ENCODE results near the gene SLCO6A1. TPM values are rescaled to one million over a fixed set of nuclear protein-coding genes. Genes with fewer than 3 reads are reported as not detected.
"Not testable (repeated sequence)": the region's sequence is repeated elsewhere in the genome, so short reads cannot be mapped to it uniquely, and the experiment has no call there.

SLCO6A1 gene, protein sequence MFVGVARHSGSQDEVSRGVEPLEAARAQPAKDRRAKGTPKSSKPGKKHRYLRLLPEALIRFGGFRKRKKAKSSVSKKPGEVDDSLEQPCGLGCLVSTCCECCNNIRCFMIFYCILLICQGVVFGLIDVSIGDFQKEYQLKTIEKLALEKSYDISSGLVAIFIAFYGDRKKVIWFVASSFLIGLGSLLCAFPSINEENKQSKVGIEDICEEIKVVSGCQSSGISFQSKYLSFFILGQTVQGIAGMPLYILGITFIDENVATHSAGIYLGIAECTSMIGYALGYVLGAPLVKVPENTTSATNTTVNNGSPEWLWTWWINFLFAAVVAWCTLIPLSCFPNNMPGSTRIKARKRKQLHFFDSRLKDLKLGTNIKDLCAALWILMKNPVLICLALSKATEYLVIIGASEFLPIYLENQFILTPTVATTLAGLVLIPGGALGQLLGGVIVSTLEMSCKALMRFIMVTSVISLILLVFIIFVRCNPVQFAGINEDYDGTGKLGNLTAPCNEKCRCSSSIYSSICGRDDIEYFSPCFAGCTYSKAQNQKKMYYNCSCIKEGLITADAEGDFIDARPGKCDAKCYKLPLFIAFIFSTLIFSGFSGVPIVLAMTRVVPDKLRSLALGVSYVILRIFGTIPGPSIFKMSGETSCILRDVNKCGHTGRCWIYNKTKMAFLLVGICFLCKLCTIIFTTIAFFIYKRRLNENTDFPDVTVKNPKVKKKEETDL
- total RNA-seq = not detected

DNA sequence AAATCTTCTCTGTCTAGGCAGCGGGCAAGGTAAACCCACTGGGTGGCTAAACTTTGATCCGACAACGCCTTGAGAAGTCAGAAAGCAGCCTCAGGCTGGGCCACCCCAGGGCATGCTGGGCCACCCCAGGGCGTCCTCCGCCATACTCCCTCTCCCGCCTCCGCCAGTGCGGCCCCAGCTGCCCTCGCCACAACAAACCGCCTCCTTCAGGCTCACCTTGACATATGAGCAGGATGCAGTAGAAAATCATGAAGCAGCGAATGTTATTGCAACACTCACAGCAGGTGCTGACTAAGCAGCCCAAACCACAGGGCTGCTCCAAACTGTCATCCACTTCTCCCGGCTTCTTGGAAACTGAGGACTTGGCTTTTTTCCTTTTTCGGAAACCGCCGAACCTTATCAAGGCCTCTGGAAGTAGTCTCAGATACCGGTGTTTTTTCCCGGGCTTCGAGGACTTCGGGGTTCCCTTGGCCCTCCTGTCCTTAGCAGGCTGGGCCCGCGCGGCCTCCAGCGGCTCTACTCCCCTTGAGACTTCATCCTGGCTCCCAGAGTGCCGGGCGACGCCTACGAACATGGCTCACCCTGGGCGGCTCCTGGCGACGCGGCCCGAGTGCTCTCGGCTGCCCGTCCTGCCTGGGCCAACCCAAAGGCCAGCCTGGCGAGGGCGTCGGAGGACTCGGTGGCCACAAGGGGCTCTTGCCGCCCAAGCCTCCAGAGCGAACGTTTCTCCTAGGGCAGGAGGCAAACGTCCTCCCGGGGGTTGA lies at the start of gene SLCO6A1:
Gene SLCO6A1 (minus strand): TSS at position 731 of the 764 bp plus-strand sequence. CDS start 157 bp downstream, at position 574.
- ATAC-seq (no peak), DNase-seq (ENCODE audit: low spot score) (no peak)

DNA sequence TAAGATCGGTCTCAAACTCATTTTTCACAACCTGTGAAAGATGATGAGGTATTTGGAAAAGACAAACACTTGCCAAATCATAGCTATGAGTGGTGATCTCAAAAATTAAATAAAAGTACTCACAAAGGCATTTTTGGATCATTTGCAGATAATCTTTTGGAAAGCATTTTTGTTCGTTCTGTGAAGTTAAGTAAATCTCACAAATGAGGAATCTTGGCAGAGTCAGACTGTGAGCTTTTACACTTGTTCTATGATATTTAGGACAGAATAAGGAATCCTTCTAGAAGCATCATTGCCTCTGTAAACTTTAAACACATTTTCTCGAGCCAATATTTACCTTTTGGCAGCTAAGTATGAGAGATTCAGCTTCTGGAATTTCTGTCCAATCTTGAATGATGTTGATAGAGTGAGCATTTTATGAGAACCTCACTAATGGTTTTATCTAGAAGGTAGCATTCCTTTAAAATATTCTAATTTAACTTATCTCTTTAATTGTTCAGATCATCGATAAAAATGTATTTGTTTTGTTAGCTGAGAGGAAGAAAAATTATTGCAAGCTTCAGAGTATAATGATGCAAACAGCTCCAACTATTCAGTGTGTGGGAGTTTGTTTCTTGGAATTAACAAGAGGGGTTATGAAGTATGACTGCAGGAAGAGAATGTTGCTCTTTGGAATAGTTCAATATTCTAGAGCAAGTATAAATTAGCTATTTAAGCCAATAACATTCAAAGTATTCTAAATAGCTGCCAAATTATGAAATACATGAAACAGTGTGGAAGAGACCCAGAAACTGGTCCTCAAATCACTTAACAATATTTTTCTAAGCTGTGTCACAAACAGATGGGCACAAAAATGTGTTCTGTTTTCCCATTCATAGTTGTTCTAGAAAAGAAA lies 48.6 kb upstream of the SLCO6A1 start:
- no peak for DNase-seq (ENCODE audit: low spot score)
- no peak for ATAC-seq

DNA sequence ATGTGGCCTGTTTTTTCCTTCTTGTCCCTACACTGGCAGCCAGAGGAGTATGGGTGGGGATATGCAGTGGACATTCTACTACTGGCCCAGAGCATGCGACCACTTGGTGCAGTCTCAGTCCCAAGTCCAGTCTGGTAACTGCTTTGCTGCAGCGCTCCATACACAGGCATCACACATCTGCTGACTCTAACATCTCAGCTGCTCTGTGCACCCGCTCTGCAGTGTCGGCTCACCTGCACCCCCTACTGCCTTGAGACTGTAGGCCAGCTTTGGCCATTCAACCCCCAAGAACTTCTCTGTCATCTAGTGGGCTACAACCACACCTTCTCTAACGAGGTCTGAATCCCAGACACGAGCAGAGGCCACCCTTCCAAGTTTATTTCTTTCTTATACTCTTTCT lies 46.4 kb upstream of the SLCO6A1 start:
- ATAC-seq = peak; percentile 76
- DNase-seq (ENCODE audit: low spot score) = no peak

DNA sequence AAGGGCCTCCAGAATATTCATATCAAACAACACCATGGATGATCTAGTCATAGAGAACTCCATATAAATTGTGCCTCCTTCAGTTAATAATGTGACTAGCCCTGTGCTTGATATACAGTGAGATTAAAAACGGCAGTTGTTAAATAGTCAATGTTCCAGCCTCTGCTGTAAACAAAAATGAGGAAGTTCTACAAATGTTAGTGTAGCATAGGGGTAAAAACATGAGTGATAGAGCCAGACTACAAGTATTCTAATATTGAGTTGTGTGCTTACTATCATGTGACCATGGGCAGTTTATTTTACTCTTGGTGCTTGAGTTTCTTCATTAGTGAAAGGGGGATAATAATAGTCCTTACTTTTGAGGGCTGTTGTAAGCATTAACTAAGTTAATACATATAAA lies 43.3 kb upstream of the SLCO6A1 start:
- ATAC-seq (no peak), DNase-seq (ENCODE audit: low spot score) (no peak)

DNA sequence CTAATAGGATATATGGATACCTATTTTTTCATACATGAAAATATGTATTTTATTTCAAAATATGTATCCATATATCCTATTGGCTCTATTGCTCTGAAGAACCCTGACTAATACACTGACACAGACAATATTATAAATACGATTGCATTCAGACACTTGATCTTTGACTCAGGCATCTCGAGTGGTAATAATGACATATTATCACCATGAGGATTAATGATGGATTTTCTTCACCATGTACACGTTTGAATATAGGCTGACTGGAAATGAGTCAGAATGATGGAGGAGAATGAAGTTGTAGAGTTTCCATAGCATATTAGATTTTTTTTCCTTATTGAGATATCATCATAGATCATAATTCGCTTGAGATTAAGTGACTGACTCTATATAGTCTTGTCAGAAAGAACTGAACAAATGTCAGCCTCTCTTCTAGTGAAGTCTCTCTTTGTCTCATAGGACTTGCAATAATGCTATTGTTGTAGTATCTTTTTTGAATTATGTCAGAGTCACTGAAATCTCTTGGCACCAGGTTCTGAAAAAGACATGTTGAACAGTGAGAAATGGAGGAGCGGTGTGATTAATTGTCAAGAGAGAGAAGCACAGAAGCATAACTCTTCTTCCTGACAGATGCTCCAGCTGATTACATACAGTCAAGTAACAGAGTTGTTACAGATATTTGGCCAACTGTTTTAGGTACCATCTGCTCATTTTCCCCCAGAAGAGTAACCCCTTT lies 41.4 kb upstream of the SLCO6A1 start:
- ATAC-seq (no peak), DNase-seq (ENCODE audit: low spot score) (no peak)

DNA sequence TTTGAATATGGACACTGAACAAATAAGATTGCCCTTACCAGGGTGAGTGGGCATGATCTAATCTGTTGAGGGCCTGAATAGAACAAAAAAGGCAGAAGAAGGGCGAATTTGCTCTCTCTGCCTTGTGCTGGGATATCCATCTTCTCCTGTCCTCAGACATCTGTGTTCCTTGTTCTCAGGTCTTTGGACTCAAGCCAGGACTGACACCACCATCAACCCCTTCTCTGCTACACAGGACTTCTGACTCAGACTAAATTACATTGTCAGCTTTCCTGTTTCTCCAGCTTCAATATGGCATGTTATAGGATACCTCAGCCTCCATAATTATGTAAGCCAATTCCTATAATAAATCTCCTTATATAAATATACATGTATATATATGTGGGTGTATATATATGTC lies 40.8 kb upstream of the SLCO6A1 start:
- DNase-seq (ENCODE audit: low spot score) = no peak
- ATAC-seq = no peak

DNA sequence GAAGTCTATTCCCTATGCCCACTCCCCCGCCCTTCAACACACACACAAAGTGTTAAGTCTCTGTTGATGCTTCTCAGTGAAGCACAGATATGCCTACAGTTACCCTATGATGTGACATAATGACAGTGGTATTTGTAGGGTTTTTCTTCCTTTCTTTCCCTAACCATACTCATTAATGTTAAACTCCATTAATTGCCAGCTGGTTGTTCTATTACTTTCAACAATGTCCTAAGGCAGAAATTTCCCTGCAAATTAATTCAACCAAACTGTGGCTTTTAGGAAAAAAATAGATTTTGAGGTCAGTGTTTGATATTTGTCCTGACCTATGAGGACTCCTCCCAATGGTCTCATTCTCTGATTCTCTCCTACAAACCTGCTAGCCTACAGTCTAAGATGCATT lies 38.2 kb upstream of the SLCO6A1 start:
- ATAC-seq (no peak), DNase-seq (ENCODE audit: low spot score) (no peak)

DNA sequence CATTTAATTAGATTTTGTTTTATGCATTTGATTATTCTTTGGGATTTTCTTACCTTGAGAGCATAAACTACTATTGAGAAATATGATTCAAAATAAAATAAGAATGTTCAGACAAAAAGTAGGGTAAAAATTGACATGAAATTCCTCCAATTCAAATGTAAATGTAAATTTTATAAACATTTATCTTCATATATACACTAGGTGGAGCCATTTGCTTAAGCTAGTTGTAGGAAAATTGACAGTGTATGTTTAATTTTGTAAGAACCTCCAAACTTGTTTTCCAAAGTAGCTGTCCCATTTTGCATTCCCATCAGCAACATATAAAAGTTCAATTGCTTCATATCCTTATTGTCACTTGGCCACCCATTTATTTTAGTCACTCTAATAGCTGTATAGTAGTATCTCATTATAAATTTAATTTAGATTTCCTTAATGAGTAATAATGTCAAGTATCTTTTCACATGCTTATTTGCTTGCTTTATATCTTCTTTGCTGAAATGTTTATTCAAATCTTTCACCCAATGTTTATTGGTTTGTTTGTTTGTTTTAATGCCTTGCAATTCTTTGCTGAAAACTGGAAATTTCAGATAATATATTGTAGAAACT lies 37.6 kb upstream of the SLCO6A1 start:
- DNase-seq (ENCODE audit: low spot score) = no peak
- no peak for ATAC-seq

DNA sequence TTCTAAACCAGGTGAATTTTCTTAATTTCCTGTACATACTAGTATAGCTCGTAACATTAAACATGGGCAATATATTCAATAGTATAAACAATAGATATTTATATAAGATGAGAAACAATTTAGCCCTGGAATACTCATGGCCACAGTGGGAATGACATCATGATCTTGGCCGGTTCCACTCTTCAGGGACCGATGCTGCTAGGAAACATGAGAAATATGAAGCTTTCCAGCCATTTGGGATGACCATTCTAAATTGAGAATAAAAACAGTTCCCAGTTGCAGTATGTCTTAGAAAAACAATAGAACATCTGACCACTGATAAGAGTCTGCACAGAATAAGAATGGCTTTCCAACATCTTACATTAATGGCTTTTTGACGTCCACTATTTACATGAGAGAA lies 33.3 kb upstream of the SLCO6A1 start:
- ATAC-seq = no peak
- DNase-seq (ENCODE audit: low spot score) = no peak

DNA sequence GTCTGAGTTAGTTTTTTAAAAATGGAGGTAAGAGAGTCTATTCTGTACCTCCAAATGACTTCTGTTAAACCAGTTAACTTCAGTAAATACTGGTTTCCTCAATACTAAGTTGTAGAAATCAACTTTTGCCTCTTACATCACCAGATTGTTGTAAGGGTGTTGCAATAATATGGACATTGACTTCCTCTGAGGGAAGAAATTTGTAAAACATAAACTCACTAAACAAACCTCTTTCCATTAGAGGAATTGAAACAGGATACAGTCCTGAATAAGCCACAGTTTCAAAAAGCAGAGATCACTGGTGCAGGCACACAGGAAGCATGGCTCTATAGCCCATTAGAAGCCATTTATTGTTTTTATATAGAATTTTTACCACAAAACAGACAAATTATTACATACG lies 32.7 kb upstream of the SLCO6A1 start:
- DNase-seq (ENCODE audit: low spot score) (no peak), ATAC-seq (peak; percentile 70)

DNA sequence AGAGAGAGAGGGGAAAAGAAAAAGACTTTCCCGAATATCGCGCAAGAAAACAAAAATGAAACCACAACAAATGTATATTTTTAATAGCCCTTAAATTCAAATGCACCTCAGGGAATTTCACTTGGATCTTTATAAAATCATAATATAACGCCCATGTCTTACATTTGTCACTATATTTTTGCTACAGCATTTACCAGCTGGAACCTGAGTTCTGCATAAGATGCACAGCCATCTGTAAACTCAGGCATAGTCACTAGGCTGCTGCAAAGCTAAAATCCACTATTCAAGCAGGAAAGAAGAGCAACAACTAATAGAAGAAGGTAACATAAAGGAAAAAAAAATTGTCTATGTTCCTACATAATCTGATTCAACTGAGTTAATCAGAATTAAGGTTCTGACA lies 30.6 kb upstream of the SLCO6A1 start:
- no peak for ATAC-seq

DNA sequence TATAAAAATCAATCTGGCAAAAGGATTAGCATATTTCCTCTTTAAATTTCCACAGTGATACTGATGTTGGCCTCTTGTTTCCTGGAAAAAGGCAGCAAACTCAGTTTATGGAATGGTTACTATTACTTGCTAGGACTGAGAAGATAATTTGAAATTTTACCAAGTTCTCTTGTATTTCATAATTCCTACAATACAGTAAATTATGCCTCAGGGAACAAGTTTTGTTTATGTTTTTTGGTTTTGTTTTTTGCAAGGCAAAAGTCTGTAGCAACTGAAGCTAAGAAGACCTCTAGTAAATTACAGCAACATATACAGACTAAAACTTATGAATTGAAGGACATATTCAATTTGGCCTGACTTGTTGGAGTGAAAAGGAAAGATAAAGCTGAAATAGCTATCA lies 30.2 kb upstream of the SLCO6A1 start:
- no peak for ATAC-seq
- DNase-seq (ENCODE audit: low spot score) = no peak

More for the DNA sequence above, 30.6 kb upstream of the SLCO6A1 start:
- no peak for DNase-seq (ENCODE audit: low spot score)

DNA sequence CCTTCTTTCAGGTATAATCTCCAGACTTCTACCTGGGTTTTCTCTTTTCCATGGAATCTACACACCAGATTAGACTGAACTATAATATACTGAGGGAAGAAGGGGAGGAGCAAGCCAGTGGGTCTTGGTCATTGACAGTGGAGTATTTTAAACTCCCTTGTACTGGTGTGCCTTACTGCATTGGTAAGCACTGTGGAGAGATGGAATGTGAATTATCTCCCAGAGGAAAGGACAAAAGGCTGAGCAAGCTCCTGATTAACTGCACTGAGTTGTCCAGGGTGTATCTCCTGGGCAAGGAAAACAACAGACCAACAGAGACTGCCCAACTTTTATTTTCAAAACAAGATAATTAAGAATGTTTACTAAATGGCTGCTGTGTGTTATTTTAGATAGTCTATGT lies 29.8 kb upstream of the SLCO6A1 start:
- ATAC-seq = no peak
- DNase-seq (ENCODE audit: low spot score) = no peak

DNA sequence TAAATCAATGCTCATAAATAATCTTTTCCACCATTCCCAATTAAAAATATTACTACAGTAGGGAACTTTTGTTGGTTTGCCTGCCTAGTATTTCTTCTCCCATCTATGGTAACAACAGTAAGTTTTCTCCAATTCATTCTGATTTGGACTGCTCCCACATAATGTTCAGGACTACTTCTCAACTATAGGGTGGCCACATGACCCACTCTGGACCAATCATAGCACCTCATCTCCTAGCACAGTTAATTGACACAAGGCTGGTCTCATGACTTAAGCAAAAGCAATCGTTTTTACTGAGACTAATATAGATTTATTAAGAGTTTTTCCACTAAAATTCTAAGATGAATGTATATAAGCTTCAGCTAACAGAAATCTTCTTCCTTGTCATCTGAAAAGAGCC lies 28.7 kb upstream of the SLCO6A1 start:
- no peak for DNase-seq (ENCODE audit: low spot score)
- no peak for ATAC-seq

DNA sequence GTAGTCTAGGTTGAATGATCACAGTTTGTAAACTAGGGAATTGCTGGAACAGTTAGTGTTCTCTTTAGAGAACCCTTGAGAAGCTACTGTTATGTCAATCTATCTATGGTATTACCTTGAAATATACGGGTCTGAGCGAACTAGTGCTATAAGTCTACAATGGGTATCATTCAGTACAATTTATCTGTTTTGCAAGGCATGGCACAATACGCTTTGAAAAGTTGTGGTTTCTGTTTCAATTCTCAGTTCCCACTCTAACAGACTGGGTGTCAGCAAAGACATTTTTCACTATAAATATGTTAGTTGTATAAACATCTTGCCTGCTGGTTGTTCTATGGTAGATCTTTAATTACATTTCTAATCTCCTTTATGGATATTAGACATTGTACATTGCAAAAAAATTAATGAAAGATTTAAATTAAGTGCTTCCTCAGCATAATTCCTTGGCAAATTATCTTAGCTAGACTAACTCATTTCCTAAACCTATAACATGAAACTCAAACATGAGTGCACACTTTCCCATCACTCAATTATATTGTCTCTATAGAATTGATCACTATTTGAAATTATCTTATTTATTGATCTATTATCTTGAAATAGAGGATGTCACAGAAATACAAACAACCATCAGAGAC lies 24.9 kb upstream of the SLCO6A1 start:
- ATAC-seq = no peak

DNA sequence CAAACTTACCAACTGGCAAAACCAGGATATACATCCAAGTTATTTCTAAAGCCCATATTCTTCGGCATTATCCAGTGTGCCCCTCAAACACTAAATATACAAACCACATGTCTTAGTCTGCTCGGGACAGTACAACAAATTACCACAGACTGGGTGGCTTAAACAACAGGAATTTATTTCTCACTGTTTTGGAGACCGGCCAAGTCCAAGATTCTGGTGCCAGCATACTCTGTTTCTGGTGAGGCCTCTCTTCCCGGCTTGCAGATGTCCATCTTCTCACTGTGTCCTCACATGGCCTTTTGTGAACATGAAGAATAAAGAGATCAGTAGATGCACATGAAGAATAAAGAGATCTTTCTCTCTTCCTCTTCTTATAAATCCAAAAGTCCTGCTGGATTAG lies 12.9 kb upstream of the SLCO6A1 start:
- no peak for DNase-seq (ENCODE audit: low spot score)
- ATAC-seq = no peak

More for the DNA sequence above, 24.9 kb upstream of the SLCO6A1 start:
- DNase-seq (ENCODE audit: low spot score) = no peak

DNA sequence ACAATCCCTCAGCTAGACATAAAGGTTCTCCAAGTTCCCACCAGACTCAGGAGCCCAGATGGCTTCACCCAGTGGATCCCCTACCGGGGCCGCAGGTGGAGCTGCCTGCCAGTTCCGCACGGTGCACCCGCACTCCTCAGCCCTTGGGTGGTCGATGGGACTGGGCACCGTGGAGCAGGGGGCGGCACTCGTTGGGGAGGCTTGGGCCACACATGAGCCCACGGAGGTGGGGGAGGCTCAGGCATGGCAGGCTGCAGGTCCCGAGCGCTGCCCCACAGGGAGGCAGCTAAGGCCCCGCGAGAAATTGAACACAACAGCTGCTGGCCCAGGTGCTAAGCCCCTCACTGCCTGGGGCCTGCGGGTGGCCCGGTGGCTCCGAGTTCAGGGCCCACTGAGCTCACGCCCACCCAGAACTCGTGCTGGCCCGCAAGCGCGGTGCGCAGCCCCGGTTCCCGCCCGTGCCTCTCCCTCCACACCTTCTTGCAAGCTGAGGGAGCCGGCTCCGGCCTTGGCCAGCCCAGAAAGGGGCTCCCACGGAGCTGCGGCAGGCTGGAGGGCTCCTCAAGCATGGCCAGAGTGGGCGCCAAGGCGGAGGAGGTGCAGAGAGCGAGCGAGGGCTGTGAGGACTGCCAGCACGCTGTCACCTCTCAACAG lies 7.4 kb downstream of the SLCO6A1 start:
- not testable (repeated sequence) for ATAC-seq; DNase-seq (ENCODE audit: low spot score)

DNA sequence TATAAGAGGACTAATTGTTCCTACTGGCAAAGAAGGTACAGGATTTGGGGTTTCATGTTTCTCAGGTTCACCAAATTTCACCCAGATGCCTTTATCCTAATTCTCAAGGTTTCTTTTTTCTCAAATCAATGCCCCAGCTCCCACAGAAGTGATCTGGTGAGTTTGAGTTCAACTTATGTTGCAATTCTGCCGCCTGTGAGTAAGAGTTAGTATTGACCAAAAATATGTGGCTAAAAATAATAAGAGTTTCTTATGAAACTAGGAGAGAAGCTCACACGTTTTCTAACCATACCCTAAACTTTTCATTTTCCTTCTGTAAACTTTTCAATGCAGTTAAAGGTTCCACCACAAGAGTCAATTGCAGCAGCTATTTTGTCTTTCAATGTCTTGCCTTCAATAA lies 15.1 kb downstream of the SLCO6A1 start:
- DNase-seq (ENCODE audit: low spot score) (no peak), ATAC-seq (no peak)

All from left lobe of liver (tissue), 2 donors.